ENCODE data around the gene FAM124A.

- TF ChIP-seq TAF1 (IDR thresholded peaks at IDR 0.05; ENCODE audit: borderline replicate concordance, low read depth, low read length), result no peak
- no peak for TF ChIP-seq CTCF (IDR thresholded peaks at IDR 0.05 in 2 of 3, conservative IDR thresholded peaks at IDR 0.05 in 1 of 3; ENCODE audit: control insufficient read depth in 2 of 3, extremely low read depth in 1 of 3, insufficient read depth in 1 of 3, low read depth in 3 of 3, low read length in 3 of 3)
These were observed 69.9 kb downstream of the FAM124A start for GRCh38 chr13:51292000-51292565.

Data from GM12878 (cell line).